Left lung (tissue), 10 donors: Measurements from ENCODE around the gene CFAP77. TPM values are rescaled to one million over a fixed set of nuclear protein-coding genes. Genes with fewer than 3 reads are reported as not detected.

Experiments
- ATAC-seq: fragments of 200-7000 bp; cut with Tn5 transposase; one replicate; pipeline ENCODE4 v1.9.1; 2020; ENCODE audit warnings: moderate library complexity
- DNase-seq, 4 donors: peaks; one replicate each; pipeline ENCODE4 v3.0.0-alpha.2; 2013 to 2020
- H3K27ac ChIP-seq, 2 donors: fragments of 200-600 bp; sonication (generic) in 1 of 2; one replicate each; pipeline versions ENCODE4 v1.5.0 to v1.8.0; 2020 to 2021
- H3K27me3 ChIP-seq, 2 donors: fragments of 200-600 bp; sonication (generic) in 1 of 2; one replicate each; pipeline versions ENCODE4 v1.5.0 to v1.8.0; 2020 to 2021
- H3K36me3 ChIP-seq, 2 donors: fragments of 200-600 bp; sonication (generic) in 1 of 2; one replicate each; pipeline versions ENCODE4 v1.5.0 to v1.8.0; 2020 to 2021
- H3K4me1 ChIP-seq, 2 donors: fragments of 200-600 bp; one replicate each; pipeline ENCODE4 v1.8.0; 2021
- H3K4me3 ChIP-seq, 2 donors: fragments of 200-600 bp; sonication (generic) in 1 of 2; one replicate each; pipeline versions ENCODE4 v1.5.0 to v1.8.0; 2020 to 2021; ENCODE audit warnings: mild to moderate bottlenecking in 1 of 2
- H3K9me3 ChIP-seq, 2 donors: fragments of 200-600 bp; sonication (generic) in 1 of 2; one replicate each; pipeline versions ENCODE4 v1.5.0 to v1.8.0; 2020 to 2021
- CTCF ChIP-seq, 2 donors: fragments of 200-600 bp; sonication (generic) in 1 of 2; IDR thresholded peaks; one replicate each; pipeline versions ENCODE4 v1.5.0 to v1.8.0; 2021; ENCODE audit warnings: antibody characterized with exemption in 2 of 2
- intact Hi-C, 2 donors: fragments of 100-400 bp; cut with DNase I; formaldehyde crosslinking; loops; one replicate each; pipeline versions ENCODE4 v1.11.2 to v1.14.2; 2022
- polyA plus RNA-seq, 6 donors: library from polyadenylated mRNA; unstranded; fragments of 120-200 nt; gene quantifications; one replicate each; pipeline ENCODE4 v1.2.1, GENCODE V29; 2013; ENCODE audit not compliant: insufficient read length in 6 of 6
- total RNA-seq, 2 donors: library from RNA; stranded (reverse); fragmentation: NEBNext Ultra II Directional; extraction: Animal tissue kit (Norgen Biotek cat#: 25700); gene quantifications; one replicate each; pipeline ENCODE4 v1.2.1, GENCODE V29; 2021
- donor health status: DM: no; HTN: yes; CAD: no.
- donor health status: DM: no; HTN: no; CAD: no.

CFAP77 gene
- total and polyA plus RNA-seq, 8 donors, result 0.50 to 3.7 (median 2.4) TPM; not detected in 1

GRCh38 chr9:132595319-132595718 is 185.3 kb downstream of the CFAP77 start:
- intact Hi-C loops, result no loop called here
- no peak for ATAC-seq
- H3K36me3 ChIP-seq, result peaks cover 0 to 71% of the 10 kb centered on the region in 2 donors
- no peak overlapping the region for H3K4me3 ChIP-seq
- no peak for DNase-seq
- peaks cover 0 to 6% of the 10 kb centered on the region in 2 donors for H3K4me1 ChIP-seq
- H3K27me3 ChIP-seq, result peaks cover 21 to 24% of the 10 kb centered on the region in 2 donors
- H3K9me3 ChIP-seq, result no peaks in the 10 kb centered on the region
- TF ChIP-seq CTCF (IDR thresholded peaks at IDR 0.05), result no peak
- H3K27ac ChIP-seq, result no peak overlapping the region

- H3K27ac ChIP-seq, result no peak overlapping the region
- intact Hi-C loops, result no loop called here
- no peaks in the 10 kb centered on the region for H3K4me1 ChIP-seq
- H3K4me3 ChIP-seq, result no peak overlapping the region
- TF ChIP-seq CTCF (IDR thresholded peaks at IDR 0.05), result no peak
- H3K36me3 ChIP-seq, result peaks cover 0 to 80% of the 10 kb centered on the region in 2 donors
- H3K27me3 ChIP-seq, result peaks cover 12 to 15% of the 10 kb centered on the region in 2 donors
- DNase-seq (no peak), ATAC-seq (no peak)
- H3K9me3 ChIP-seq, result no peaks in the 10 kb centered on the region
These were observed 186.2 kb downstream of the CFAP77 start for GRCh38 chr9:132596200-132596599.

GRCh38 chr9:132597073-132597775 is 187.2 kb downstream of the CFAP77 start:
- Histone ChIP-seq H3K4me3 (no peak overlapping the region), H3K9me3 (no peaks in the 10 kb centered on the region), H3K4me1 (no peaks in the 10 kb centered on the region), H3K27me3 (peaks cover 2 to 5% of the 10 kb centered on the region in 2 donors), H3K36me3 (peaks cover 0 to 87% of the 10 kb centered on the region in 2 donors), H3K27ac (no peak overlapping the region)
- DNase-seq (no peak), ATAC-seq (no peak)
- intact Hi-C loops, result no loop called here
- TF ChIP-seq CTCF (IDR thresholded peaks at IDR 0.05), result no peak

GRCh38 chr9:132600326-132600984 is 190.4 kb downstream of the CFAP77 start:
- DNase-seq, result no peak
- ATAC-seq, result no peak
- Histone ChIP-seq H3K27me3 (no peaks in the 10 kb centered on the region), H3K4me3 (no peak overlapping the region), H3K36me3 (peaks cover 0 to 74% of the 10 kb centered on the region in 2 donors), H3K27ac (no peak overlapping the region), H3K9me3 (no peaks in the 10 kb centered on the region), H3K4me1 (no peaks in the 10 kb centered on the region)
- TF ChIP-seq CTCF (IDR thresholded peaks at IDR 0.05), result no peak
- intact Hi-C loops, result no loop called here

GRCh38 chr9:132602207-132602606 is 192.2 kb downstream of the CFAP77 start:
- Histone ChIP-seq H3K4me3 (no peak overlapping the region), H3K36me3 (peaks cover 0 to 74% of the 10 kb centered on the region in 2 donors), H3K27me3 (no peaks in the 10 kb centered on the region), H3K27ac (no peak overlapping the region), H3K4me1 (no peaks in the 10 kb centered on the region), H3K9me3 (no peaks in the 10 kb centered on the region)
- DNase-seq (no peak), ATAC-seq (no peak)
- intact Hi-C loops, result no loop called here
- no peak for TF ChIP-seq CTCF (IDR thresholded peaks at IDR 0.05)
